Breast epithelium (tissue), 3 donors: Measurements from ENCODE around the gene TBPL2.

Source experiments
- POLR2A ChIP-seq: fragments of 450-650 bp; IDR thresholded peaks from one replicate; pipeline ENCODE4 v1.6.1; 2016; ENCODE audit warnings: antibody characterized with exemption, mild to moderate bottlenecking, moderate library complexity
- POLR2AphosphoS5 ChIP-seq, 3 donors: sonication (generic); formaldehyde crosslinking; IDR thresholded peaks; one replicate each; pipeline ENCODE4 v1.6.1; 2017; ENCODE audit warnings: antibody characterized with exemption in 3 of 3
- TF ChIP-seq, protein P1 (sequence below), 3 donors: fragments of 450-650 bp; IDR thresholded peaks; one replicate each; pipeline ENCODE4 v1.5.1; 2016 to 2017; ENCODE audit warnings: antibody characterized with exemption in 3 of 3, mild to moderate bottlenecking in 3 of 3, moderate library complexity in 3 of 3

DNA sequence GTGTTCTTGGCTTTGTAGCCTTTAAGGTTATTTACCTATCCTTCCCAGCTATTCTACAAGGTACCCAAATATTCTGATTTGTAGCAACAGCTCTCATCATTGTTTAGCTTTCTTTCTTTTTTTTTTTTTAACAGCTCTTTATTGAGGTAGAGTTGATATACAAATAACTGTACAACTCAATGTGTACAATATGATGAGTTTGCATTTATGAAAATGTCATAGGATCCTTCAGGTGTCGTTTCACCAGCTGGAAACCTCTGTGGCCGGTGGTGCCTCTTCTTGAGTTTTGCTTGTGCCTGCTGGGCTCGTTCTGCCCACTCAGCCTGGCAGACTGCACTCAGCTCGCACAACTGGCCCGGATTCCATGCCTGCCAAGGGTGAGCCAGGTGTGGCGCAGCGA lies 26.9 kb upstream of the TBPL2 start:
- TF ChIP-seq, protein P1, sequence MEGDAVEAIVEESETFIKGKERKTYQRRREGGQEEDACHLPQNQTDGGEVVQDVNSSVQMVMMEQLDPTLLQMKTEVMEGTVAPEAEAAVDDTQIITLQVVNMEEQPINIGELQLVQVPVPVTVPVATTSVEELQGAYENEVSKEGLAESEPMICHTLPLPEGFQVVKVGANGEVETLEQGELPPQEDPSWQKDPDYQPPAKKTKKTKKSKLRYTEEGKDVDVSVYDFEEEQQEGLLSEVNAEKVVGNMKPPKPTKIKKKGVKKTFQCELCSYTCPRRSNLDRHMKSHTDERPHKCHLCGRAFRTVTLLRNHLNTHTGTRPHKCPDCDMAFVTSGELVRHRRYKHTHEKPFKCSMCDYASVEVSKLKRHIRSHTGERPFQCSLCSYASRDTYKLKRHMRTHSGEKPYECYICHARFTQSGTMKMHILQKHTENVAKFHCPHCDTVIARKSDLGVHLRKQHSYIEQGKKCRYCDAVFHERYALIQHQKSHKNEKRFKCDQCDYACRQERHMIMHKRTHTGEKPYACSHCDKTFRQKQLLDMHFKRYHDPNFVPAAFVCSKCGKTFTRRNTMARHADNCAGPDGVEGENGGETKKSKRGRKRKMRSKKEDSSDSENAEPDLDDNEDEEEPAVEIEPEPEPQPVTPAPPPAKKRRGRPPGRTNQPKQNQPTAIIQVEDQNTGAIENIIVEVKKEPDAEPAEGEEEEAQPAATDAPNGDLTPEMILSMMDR (IDR thresholded peaks at IDR 0.05): no peak
- no peak for TF ChIP-seq POLR2A
- TF ChIP-seq POLR2AphosphoS5 (IDR thresholded peaks at IDR 0.05): no peak
